ENCODE results near the gene INTS15.

INTS15 gene

DNA sequence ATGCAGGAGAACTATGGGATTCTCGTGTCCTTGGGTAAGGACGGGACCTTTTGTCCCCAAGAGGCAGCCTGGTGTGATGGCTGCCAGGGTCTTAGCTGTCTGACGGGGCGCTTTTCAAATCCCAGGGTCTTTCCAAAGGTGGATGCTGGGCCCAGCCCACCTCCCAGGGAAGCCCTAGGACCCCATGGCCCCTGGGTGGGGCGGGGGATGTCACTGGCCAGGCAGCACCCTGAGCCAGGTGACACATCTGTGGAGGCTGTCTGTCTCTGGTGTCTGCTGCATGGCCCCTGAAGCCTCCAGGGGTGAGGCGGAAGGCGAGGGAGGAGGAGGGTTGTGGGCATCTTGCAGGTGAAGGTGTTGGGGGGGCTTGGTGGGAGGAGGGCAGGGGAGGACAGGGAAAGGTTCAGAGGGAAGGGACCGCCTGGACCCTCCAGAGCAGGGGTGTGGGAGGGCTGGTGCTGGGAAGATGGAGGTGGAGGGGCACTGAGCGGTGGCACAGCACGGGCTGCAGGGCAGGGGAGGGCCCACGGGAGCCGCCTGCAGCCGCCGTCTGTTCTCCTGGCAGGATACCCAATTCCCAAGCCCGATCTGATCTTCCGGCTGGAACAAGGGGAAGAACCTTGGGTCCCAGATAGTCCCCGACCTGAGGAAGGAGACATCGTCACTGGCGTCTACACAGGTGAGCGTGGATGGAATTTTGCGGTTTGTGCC, 54.2 kb downstream of the INTS15 start:
- DNase-seq = no peak

DNA sequence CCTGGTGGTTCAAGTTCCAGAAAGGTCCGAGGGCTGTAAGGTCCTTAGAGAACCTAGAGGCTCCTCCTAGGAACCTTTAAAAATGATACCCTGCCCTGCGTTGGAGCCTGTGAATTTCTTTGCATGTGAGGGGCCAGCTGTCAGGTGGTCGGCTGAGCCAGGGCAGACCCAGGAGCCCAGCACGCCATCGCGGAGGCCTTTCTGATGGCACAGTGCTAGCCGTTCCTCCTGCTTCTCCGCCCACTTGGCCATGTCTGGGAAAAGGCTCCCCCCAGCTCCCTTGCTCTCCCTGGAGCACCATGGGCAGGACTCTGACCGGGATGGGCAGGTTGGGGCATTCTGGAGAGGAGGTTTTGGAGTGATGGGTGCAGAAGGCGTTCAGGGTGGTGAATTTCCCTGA, 54.9 kb downstream of the INTS15 start:
- no peak for DNase-seq

DNA sequence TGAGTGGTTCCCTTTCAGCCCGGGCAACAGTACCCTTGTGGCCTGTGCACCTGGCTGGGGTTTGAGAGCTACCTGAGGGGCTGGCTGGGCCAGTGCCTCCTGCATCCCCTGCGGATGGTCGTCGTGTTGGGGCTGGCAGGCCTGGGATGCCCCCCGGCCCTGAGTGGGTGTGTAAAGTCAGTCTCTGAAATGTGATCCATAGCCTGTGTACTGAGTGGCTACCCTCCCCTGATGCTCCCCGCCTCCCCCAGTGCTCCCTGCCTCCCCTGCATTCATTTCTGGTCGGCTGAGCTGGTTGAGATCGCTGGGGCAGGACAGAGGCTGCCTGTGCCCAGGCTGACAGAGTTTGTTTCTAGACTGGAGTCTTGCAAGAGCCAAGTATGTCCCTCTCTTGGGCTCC, 56.6 kb downstream of the INTS15 start:
- no peak for DNase-seq

DNA sequence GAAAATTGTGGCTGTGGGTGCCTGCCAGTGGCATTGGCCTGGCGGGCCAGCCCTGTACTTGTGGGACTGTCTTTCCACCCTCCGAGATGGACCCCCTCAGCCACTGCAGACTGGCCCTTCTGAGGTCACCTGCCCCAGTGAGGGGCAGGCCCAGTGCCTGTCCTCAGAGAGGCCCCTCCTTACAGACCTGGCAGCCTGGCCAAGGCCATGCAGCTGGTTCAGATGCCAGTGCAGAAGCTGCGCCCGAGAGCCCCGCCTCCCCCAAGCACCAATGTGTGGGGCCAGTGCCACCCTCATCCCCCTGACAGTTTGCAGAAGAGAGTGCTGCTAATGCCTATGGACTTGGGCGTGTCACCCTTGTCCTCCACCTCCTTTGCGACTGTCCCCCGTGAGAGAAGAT, 57.3 kb downstream of the INTS15 start:
- DNase-seq = no peak

DNA sequence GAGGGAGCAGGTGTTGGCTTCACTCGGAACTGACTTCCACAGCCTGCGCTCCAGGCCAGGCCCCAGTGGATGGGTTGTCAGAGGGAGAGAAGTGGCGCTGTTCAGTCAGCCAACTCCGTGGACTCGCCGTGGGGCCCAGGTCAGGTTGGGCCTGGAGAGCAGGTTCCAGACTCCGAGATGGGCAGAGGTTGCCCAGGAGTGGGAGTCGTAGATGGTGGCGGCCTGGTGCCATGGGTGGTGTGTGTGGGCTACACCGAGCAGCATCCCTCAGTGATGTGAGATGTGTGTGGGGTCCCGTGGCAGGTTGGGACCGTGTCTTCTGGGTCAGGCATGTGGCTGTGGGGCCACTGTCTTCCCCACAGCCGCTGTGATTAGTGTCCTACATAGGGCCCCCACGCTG, 57.7 kb downstream of the INTS15 start:
- no peak for DNase-seq

DNA sequence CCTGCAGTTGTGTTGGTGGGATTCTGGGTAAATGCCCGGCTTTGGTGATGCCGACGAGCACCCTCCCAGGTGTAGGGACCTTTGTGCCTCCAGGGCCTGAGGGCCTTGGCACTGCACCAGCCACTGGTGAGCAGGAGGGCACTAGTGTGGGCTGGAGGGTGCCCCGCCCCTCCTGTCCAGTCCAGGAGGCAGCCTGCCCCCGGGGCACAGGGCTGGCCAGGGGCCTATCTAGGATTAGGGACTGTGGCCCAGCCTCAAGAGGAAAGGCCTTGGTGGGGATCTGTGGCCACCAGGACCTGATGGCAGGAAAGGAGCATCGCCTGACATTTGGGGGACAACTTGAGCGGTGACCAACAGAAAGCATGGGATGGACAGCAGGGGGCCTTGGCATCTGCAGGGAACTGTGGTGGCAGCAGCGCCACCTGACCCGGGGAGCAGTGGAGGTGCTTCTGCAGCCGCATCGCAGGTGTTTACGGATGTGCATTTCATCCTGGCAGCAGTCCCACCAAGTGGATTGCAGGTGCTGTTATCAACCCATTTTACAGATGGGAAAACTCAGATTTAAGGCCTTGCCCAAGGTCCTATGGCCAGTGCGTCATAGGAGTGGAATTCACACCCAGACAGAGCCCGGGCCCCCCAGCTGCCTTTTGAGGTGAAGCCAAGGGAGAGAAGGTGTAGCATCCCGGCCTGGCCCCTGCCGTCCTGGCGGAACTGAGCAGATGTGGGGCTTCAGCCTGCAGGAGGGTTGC, 58.4 kb downstream of the INTS15 start:
- DNase-seq = no peak

DNA sequence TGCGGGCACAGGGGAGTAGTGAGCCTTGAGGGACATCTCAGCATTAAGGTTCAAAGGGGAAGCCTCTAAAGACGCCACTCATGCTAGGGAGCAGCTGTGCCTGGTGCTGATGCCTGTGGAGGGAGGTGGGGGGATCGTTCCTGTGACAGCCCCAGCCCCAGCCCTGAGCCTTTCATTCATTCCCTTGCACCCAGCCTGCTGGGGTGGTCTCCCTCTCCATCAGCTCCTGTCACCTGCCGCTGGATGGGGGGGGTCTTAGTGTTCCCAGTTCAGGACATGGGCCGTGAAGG, 58.9 kb downstream of the INTS15 start:
- DNase-seq = no peak

DNA sequence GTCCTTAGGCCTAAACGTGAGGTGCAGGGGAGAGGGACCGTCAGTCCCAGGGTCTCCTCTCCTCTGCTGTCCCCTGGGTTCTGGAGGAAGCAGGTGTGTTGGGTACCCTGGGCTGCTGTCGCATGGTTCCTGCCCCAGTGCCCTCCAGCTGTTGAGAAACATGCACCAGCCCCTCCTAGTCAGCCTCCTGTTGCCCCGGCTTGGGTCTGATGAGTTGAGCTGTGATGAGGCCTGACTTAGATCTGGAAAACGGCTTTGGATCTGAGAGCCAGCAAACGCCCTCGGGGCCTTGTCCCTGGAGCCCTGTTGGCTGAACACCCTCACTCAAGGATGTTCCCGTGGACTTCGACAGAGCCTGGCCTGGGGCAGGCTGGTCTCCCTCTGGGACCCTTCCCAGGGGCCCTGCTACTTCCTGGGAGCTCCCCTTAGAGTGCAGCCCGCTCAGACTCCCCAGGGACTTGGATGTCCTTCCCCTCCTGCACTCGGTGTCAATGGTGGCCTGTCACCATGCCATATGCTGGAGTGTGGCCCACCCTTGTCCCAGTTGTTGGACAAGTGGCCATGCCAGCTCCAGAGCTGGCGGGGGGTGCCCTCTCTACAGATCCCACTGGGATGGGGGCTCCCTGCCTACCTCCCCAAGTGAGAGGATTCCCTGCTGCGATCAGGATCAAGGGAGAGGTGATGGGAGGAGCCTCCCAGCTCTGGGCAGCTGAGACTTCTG, 59.6 kb downstream of the INTS15 start:
- DNase-seq = no peak

DNA sequence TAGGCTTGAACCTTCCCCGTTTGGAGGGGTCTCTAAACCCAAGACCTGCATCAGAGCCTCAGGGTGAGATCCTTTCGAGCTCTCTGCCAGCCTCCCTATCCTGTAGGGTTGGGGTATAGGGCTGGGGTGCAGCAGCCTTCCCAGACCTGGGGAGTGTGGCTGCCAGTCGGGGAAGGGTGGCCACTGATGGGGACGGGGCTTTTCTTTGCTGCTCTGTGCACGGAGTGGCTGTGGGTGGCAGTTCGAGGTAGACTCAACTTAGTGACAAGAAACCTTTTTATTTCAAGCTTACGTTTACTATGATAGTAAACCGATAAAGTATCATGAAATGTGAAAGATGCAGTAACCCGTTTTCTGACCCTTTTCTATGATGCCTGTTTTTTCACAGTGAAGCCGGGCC, 60.3 kb downstream of the INTS15 start:
- no peak for DNase-seq

DNA sequence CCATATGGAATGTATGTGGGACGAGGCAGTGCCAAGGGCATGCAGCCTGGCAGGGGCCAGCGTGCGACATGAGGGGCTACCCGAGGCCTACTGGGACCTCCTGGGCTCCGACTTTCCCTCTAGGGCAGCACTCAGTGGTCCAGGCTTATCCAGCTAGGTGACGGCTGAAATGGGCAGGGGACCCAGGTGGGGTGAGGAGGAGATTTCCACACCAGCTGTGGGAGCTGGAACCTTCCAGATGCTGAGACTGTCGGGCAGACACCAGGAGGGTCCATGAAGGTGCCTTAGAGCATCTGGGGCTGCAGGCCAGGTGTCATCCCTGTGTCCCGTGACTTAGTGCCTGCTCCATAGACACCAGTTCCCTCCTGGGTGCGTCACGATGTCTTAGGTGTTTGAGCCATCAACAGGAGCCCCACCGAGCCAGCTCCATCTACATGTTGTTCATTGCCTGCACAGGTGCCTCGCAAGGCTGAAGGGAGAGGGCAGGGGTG, 60.7 kb downstream of the INTS15 start:
- no peak for DNase-seq

DNA sequence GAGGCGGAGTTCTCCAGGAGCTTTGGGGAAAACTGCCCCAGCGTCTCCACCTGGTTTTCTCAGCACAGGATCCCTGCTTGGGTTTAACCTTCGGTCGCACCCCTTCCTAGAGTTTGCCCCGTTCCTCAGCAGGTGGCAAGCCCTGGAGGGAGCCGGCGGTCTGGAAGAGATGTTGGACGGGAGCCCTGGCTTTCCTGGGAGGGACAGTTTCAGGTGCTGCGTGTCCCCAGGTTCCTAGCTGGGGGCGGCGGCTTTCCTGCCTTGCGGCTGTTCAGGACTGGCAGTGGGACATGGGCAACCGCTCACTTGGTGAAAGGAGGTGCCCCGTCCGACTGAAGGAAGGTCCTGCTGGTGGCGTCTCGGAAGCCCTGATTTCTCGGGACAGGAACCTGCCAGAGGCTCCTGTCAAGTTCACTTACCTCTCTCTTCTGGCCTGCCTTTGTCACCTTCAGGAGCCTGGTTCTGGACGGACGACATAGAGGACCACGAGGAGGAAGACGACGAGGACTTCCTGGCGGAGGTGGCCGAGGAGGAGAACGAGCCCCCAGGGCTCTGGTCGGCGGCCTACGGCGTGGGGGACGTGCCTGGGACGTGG, 62.1 kb downstream of the INTS15 start:
- no peak for DNase-seq

DNA sequence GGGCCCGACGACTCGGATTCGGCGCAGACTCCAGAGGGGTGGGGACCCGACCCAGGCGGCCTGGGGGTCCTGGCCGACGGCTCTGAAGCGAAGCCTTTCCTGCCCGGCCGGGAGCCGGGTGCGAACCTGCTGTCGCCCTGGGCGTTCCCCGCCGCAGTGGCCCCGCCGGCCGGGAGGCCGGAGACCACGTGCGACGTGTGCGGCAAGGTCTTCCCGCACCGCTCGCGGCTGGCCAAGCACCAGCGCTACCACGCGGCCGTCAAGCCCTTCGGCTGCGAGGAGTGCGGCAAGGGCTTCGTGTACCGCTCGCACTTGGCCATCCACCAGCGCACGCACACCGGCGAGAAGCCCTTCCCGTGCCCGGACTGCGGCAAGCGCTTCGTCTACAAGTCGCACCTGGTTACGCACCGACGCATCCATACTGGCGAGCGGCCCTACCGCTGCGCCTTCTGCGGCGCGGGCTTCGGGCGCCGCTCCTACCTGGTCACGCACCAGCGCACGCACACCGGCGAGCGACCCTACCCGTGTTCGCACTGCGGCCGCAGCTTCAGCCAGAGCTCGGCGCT, 62.7 kb downstream of the INTS15 start:
- DNase-seq = no peak

DNA sequence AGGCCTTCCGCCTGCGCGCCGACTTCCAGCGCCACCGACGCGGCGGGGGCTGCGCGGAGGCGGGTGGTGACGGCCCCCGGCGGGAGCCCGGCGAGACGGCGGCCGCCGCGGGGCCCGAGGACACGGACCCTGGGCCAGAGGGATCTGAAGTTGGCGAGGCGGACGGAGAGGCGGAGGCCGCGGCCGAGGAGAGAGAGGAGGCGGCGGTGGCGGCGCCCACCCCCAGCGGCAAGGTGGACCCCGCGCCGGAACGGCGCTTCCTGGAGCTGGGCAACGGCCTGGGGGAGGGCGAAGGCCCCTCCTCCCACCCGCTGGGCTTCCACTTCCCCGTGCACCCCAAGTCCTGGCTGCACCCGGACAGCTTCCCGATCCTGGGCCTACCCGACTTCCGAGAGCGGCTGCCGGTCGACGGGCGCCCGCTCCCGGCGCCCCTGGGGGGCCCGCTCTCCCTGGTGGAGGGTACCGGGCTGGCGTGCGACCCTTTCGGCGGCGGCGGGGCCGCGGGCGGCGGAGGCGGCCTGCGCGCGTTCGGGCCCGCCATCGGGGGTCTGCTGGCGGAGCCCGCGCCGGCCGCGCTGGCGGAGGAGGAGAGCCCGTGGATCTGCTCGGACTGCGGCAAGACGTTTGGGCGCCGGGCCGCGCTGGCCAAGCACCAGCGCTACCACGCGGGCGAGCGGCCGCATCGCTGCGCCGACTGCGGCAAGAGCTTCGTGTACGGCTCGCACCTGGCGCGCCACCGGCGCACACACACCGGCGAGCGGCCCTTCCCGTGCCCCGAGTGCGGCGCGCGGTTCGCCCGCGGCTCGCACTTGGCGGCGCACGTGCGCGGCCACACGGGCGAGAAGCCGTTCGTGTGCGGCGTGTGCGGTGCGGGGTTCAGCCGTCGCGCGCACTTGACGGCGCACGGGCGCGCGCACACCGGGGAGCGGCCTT, 63.5 kb downstream of the INTS15 start:
- DNase-seq = no peak

DNA sequence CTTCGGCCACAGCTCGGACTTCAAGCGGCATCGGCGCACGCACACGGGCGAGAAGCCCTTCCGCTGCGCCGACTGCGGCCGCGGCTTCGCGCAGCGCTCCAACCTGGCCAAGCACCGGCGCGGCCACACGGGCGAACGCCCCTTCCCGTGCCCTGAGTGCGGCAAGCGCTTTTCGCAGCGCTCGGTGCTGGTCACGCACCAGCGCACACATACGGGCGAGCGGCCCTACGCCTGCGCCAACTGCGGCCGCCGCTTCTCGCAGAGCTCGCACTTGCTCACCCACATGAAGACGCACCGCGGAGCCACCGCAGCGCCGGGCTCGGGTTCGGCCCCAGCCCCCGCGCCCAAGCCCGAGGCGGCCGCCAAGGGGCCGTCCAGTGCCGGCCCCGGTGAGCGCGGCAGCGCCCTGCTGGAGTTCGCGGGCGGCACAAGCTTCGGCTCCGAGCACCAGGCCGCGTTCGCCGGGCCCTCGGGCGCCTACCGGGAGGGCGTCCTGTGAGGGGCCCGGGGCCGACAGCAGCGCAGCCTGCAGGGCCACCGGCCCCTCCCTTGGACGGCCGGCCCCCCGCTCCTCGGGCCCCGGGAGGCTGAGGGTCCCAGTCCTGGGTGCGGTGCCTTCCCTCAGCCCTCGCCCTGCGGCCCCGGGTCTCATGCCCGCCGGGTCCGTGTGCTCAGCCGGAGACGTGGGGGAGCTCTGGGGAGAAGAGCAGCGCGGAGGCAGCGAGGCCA, 64.5 kb downstream of the INTS15 start:
- DNase-seq = no peak

DNA sequence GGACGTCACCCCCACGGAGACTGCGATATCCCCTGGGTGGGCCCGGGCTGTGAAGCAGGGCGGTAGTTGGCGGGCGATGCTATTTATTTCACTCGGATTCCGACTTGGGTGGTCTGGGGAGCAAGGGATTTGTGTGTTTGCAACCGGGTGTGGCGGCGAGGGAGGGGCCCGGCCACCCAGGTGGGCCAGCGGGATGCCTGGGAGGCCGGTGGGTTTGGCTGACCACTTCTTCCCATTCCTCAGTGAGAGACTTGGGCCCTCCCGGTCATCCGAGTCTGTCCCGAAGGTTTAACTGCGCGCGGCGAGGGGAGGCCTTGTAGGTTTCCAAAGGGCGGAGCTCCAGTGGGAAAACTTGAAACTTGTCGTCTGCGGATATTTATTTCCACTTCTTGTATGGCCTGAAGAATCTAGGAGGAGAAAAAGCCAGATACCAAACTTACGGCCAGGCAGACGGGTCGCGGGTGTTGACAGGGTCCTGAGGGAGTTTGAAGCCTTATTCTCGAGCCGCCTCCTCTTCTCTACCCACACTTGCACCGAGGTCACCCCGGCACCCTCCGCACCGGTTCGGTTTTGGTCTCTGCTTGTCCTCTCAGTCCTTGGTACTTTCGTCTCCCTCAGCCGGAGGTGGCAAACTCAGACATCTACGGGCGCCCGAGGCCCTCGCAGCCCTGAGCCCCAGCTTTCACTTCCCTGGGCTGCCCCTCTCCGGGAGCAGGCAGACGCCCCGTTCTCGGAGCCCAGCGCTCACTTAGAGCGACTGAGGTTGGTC, 65.2 kb downstream of the INTS15 start:
- DNase-seq = no peak

DNA sequence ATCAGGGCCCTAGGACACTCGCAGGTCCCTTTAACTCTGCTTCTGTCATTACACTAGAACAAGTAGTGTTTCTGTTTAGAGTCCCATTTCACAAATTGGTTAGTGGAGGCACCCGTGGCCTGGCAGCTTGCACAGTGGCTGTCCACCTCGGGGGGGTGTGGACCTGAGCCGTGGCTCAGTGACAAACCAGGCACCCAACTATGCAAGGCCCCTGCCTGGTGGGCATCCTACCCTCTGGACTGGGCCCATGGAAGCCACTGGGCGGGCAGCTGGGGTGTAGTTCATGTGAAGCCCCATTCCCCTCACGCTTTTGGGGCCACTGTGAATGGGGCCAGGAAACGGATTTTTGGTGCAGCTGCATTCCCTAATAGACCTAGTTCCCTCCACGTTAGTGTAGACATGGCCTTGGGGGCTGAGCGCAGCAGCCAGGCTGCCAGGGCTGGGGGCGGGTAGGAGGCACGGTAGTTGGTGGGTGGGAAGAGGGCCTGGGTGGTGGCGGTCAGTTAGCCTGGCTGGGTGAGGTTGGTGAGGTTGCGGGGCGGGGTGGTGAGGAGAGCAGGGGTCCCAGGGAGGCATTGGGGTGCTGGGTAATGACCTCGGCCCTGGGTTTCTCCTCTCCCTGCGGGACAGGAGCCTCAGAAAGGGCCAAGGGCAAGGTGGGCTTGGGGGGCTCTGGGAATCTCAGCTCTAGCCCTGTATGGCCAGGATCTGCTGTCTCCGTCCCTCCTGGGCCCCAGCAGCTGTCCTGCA, 66.0 kb downstream of the INTS15 start:
- DNase-seq = no peak

DNA sequence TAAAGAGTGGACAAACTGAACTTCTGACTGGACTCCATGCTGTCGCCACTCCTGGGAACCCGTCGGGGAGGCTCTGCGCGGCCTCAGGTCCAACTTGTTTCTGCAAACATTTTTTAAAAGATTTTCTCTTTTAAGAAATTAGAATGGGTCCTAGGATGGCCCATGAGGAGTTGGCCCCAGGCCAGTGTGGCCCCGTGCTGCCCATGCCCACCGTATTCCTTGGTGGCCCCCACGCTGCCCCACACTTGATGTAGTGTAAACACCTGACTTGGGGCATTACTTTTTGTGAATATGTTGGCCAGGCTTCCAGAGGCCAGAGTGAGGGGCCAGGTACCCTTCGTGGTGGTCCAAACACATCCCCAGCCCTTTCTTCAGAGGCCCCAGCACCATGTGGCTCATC, 66.6 kb downstream of the INTS15 start:
- DNase-seq = no peak
